GM21825 (cell line): ENCODE measurements around the gene PPFIA2.

Source experiments
- ATAC-seq: cut with Tn5 transposase; IDR thresholded peaks from one replicate; pipeline ENCODE4 v1.9.1; 2021; ENCODE audit warnings: mild to moderate bottlenecking, moderate library complexity; ENCODE audit not compliant: unreplicated experiment

The PPFIA2 gene

DNA sequence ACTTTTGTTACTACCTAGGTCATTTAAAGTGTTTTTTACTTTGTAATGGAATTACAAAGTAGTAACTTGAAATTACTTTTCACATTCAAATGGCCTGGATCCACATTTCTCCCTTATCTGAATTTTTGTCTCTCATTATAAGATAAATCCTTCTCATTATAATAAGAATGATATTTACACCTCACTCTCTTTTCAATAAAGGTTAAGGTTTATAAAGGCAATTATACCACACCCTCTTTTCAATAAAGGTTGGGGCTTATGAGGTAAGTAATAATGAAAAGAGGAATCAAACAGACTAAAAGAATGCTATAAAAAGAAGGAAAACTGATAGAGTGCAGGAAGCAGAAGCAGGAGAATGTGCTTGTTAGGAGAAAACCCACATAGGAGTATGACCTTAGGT is 470.5 kb downstream of the PPFIA2 start:
- no peak for ATAC-seq

GRCh38 chr12:81284137-81284536 is 475.0 kb downstream of the PPFIA2 start:
- no peak for ATAC-seq

- no peak for ATAC-seq
These were observed 484.3 kb downstream of the PPFIA2 start for GRCh38 chr12:81274637-81275529.

GRCh38 chr12:81270385-81270784 is 488.8 kb downstream of the PPFIA2 start:
- no peak for ATAC-seq

DNA sequence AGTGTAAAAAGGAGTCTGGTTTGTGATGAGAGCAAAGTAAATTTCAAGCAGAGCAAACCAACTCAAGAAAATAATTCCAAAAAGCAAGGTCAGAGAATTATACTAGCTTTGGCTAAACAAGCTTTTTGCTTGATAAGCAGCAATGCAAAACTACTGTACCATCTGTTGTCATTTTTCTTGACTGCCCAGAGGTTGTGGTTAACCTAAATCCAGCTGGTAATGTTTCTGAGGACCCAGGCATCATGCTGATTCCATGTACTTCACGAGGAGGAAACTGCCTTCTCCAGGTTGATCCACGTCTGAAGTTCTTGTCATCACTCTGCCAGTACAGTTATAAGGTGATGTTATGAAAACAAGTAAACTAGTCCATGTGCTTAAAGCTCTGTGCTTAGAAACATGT is 496.1 kb downstream of the PPFIA2 start:
- no peak for ATAC-seq

DNA sequence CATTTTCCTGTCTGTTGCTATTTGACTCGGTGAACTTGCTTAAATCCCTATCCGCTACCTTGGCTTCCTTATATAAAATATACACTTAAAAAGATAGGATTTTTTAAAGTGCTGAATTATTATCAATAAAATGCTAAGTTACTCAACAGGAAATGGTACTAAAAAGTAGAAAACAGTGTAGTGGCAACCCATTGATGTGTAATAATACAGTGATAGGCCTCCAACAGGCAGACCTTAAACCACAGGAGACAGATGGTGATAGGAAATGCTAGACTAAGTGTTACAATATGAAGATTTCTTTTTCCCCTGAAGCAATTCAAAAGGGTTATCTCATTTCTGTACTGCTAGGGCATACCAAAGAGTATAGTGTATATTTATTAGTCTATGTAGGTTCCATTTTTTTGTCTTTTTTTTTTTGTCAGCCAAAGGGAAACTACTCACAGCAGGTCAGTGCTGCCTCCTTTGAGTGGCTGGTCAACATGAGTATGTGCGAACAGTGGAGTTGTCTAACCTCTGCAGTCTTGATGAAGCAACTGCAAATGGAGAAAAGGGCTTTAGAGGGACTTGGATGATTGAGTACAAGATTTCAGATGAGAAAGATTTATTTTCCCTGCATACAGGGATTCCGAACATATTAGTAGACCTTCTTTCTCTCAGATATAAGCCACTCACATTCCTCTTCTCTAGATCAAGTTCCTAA is 497.5 kb downstream of the PPFIA2 start:
- no peak for ATAC-seq

- no peak for ATAC-seq
These were observed 499.8 kb downstream of the PPFIA2 start for GRCh38 chr12:81259360-81259759.

- no peak for ATAC-seq
These were observed 501.1 kb downstream of the PPFIA2 start for GRCh38 chr12:81257947-81258551.

DNA sequence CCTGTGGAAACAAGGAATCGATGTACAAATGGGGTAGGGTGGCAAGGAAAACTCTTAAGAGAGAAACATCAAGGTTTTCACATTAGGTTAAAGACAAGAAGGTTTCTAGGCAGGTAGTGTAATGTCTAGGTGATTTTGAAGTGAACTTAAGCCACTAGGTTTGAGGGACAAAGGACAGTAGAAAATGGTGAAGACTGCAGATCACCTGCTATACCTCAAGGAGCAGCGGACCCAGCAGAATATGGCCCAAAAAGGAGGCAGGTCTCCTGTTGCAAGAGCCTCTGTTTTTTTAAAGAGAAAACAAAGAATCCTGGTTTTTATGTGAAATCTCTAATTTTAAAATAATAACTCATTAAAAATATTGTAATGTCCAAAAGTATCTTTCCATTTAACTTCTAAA is 503.2 kb downstream of the PPFIA2 start:
- no peak for ATAC-seq

GRCh38 chr12:81255456-81255855 is 503.7 kb downstream of the PPFIA2 start:
- ATAC-seq: no peak

DNA sequence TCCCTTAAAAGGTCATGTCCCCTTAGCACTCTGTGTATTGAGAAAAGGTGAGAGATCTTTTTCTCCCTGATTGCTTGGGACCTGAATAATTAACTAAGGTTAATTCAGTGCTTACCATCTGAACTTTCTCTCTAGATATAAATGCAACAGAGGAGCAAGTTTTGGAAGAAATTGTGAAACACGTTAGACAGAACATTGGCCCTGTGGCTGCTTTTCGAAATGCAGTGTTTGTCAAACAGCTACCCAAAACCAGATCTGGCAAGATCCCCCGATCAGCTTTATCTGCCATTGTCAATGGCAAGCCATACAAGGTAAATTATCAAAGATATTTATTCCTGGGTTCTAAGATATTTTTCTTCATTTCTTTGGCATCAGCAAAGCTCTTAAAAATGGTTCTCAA is 505.8 kb downstream of the PPFIA2 start:
- ATAC-seq: no peak

DNA sequence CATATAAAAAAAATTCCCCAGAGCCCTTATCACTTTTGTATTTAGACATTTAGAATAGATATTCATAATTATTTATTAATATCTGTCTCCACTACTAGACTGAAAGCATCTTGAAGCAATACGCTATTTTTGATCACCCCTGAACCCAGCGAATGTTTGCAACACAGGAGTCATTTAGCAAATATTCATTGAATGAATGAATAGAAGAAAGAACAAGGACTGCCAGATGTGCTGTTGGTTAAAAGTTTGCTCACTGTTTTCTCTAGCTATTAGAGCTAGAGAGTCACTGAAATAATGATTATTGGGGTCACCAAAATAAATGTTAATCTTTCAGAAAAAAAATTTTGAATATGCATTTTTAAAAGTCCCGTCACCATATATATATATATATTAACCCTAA is 506.9 kb downstream of the PPFIA2 start:
- ATAC-seq: no peak

GRCh38 chr12:81249976-81250375 is 509.2 kb downstream of the PPFIA2 start:
- ATAC-seq: no peak

- ATAC-seq: no peak
These were observed 513.1 kb downstream of the PPFIA2 start for GRCh38 chr12:81245907-81246570.

DNA sequence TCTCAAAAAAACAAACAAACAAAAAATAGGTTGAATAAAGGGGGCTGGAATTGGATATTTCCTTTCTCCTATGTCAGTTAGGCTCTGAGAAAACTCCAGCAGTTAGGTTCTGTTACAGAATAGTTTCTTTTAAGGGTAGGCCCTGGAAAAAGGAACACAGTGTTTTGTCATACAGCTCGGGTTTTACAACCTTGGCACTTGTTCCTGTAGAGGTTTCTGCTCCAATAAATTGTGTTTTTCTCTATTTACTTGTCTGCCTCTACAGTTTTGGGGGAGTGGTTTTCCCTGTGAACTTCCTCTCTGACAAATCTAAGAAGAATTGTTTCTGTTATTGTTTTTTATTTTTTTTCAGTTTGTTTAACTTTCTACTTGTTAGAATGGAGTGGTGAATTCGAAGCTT is 513.7 kb downstream of the PPFIA2 start:
- ATAC-seq: no peak

- no peak for ATAC-seq
These were observed 527.4 kb downstream of the PPFIA2 start for GRCh38 chr12:81231574-81232368.

GRCh38 chr12:81229759-81230158 is 529.4 kb downstream of the PPFIA2 start:
- no peak for ATAC-seq

DNA sequence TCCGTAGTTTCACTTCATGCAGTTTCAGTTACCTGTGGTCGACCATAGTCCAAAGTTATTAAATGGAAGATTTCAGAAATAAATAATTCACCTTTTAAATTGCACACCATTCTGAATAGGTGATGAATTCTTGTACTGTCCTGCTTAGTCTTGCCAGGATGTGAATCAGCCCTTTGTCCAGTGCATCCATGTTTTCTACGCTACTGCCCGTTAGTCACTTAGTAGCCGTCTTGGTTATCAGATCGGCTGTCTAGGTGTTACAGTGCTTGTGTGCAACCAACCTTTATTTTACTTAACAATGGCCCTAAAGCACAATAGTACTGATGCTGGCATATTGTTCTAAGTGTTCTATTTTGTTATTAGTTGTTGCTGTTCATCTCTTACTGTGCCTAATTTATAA is 534.5 kb downstream of the PPFIA2 start:
- no peak for ATAC-seq

DNA sequence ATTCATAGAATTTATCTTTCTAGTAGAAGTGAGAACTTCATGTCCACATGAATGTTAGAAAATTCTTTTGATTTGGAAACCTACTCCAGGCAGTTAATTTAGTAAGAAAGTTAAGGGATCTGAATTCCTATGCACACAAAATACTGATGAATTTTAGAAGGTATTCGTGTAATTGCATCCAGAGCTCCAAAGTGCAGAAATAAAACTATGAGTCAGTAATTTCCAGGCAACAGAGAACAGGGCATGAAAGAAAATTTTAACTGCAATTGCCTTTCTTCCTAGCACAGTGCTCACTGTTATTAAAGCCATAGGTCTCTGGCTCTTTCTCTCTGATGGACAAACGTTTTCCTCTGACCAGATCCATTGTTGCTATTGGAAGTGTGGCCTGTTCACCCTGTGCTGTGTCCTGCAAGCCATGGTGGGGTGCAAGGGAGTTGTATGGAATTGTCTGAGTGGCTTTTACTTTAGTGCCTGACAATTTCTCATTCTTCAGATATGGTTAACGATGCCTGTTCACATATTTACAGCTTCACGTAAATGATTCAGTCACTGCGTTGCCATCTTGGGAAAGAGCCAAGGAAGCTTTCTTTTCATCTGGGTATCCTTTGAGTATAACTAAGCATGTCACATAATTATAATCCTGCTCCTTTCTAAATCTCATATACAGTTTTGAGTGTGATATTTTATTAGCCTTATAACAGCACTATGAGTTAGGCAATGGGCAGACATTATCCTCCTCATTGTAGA is 536.1 kb downstream of the PPFIA2 start:
- ATAC-seq: no peak

DNA sequence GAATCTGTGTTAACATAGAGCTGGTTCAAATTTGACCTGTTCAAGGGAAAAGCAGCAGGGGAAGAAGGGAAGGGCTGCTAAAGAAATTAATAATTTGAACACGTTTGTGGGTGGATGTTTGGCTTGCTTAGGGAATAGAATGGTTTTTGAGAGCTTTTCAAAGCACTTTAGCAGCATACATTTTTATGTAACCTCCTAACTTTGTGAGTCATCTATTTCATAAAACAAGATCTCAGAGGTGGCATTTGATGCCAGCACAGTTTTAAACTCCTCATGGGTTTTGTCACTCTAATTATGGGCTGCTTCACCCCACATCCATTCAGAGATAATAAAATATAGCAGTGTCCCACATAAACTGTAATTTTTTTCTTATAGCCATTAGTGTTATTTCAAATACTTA is 537.5 kb downstream of the PPFIA2 start:
- no peak for ATAC-seq
